Pulmonary artery endothelial cell (primary cell): Measurements from ENCODE around the gene UBL3. TPM values are rescaled to one million over a fixed set of nuclear protein-coding genes. Genes with fewer than 3 reads are reported as not detected.

Source experiments
- DNase-seq: peaks from one replicate; pipeline ENCODE4 v3.0.0-alpha.2; 2011; ENCODE audit warnings: low read depth, low spot score
- total RNA-seq: library from RNA; depleted of rRNA; stranded (reverse); fragments of >200 nt; gene quantifications from 2 replicates; pipeline ENCODE4 v1.2.3, GENCODE V29; 2014

Gene UBL3
- total RNA-seq, 1 donor from 2014 or later: 10.1 TPM

- no peak for DNase-seq
These were observed 6.7 kb upstream of the UBL3 start for GRCh38 chr13:29857085-29857484.

GRCh38 chr13:29856426-29856825 is 6.0 kb upstream of the UBL3 start:
- no peak for DNase-seq

- DNase-seq: no peak
These were observed 5.4 kb upstream of the UBL3 start for GRCh38 chr13:29855784-29856183.

- no peak for DNase-seq
These were observed 4.6 kb upstream of the UBL3 start for GRCh38 chr13:29855009-29855408.

GRCh38 chr13:29853131-29853530 is 2.7 kb upstream of the UBL3 start:
- no peak for DNase-seq

- no peak for DNase-seq
These were observed 2.1 kb upstream of the UBL3 start for GRCh38 chr13:29852472-29853054.

GRCh38 chr13:29849731-29850212 is 645 bp downstream of the UBL3 start:
- DNase-seq: no peak

GRCh38 chr13:29849071-29849631 is 1.3 kb downstream of the UBL3 start:
- no peak for DNase-seq

GRCh38 chr13:29847501-29847983 is 2.9 kb downstream of the UBL3 start:
- DNase-seq: no peak

GRCh38 chr13:29846475-29847256 is 3.8 kb downstream of the UBL3 start:
- DNase-seq: no peak

- DNase-seq: no peak
These were observed 4.9 kb downstream of the UBL3 start for GRCh38 chr13:29845440-29846056.

GRCh38 chr13:29844441-29844840 is 6.0 kb downstream of the UBL3 start:
- no peak for DNase-seq

GRCh38 chr13:29840585-29840984 is 9.8 kb downstream of the UBL3 start:
- DNase-seq: no peak

GRCh38 chr13:29835280-29836061 is 14.9 kb downstream of the UBL3 start:
- DNase-seq: no peak

- no peak for DNase-seq
These were observed 17.6 kb downstream of the UBL3 start for GRCh38 chr13:29832761-29833298.

- DNase-seq: no peak
These were observed 20.4 kb downstream of the UBL3 start for GRCh38 chr13:29830000-29830399.

GRCh38 chr13:29819143-29819542 is 31.3 kb downstream of the UBL3 start:
- DNase-seq: no peak

- no peak for DNase-seq
These were observed 32.6 kb downstream of the UBL3 start for GRCh38 chr13:29817604-29818378.

GRCh38 chr13:29816715-29817114 is 33.7 kb downstream of the UBL3 start:
- no peak for DNase-seq

- DNase-seq: no peak
These were observed 35.1 kb downstream of the UBL3 start for GRCh38 chr13:29815336-29815735.
